ENCODE data around the gene AHNAK. TPM values are rescaled to one million over a fixed set of nuclear protein-coding genes. Genes with fewer than 3 reads are reported as not detected.

AHNAK gene
- total and polyA plus RNA-seq, 2 donors (not counting 3 experiments of a cell fraction or from before 2014, with no cell fraction given) = 35.2 to 436 TPM

DNA sequence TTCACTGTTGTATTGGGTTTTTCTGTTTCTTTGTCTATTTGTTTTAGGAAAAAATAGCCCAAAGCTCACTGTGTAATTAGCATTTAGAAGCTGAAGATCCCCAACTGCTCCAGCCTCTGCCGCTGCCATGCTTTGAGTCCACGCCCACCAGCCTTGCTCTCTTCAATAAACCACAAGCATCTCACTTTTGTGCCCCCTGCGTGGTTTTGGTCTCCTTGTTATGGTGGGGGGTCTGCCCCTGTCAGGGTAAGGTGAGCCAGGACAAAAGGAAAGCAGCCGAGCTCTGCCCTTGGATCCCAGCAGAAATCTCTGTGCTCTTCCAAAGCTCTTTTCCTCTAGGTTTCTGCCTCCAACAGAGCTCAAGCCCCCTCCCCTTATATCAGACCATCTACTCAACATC is 123.6 kb downstream of the AHNAK start:
- intact Hi-C loops (cut with micrococcal nuclease) = no loop called here
- no peak for DNase-seq (ENCODE audit: low read depth, low spot score)
- Histone ChIP-seq H4K20me1 (replicated peaks; ENCODE audit: control insufficient read depth, extremely low read depth, insufficient read depth, low read length) (no peaks in the 10 kb centered on the region), H3K4me1 (ENCODE audit: control insufficient read depth, extremely low read depth, insufficient read depth, low read length) (no peaks in the 10 kb centered on the region), H3K36me3 (ENCODE audit: control insufficient read depth in 2 of 2, extremely low read depth in 1 of 2, insufficient read depth in 2 of 2, low read length in 2 of 2) (no peaks in the 10 kb centered on the region), H2AFZ (ENCODE audit: low read depth, low read length) (no peak overlapping the region), H3K4me3 (replicated peaks in 1 of 3; ENCODE audit: insufficient read depth in 1 of 3, low read depth in 1 of 3, low read length in 3 of 3) (no peak overlapping the region), H3K27ac (ENCODE audit: insufficient read depth, low read depth, low read length) (no peak overlapping the region), H3K4me2 (ENCODE audit: insufficient read depth, low read length) (no peak overlapping the region), H3K9ac (replicated peaks; ENCODE audit: extremely low read depth, insufficient read depth, low read length) (no peak overlapping the region), H3K27me3 (ENCODE audit: control insufficient read depth in 2 of 2, insufficient read depth in 2 of 2, low read length in 2 of 2) (peaks cover 3 to 6% of the 10 kb centered on the region in 2 experiments), H3K79me2 (ENCODE audit: control insufficient read depth, insufficient read depth, low read length) (no peaks in the 10 kb centered on the region), H3K9me3 (replicated peaks; ENCODE audit: control insufficient read depth, insufficient read depth, low read length) (no peaks in the 10 kb centered on the region), H3K9me1 (replicated peaks; ENCODE audit: control insufficient read depth, extremely low read depth, insufficient read depth, low read length) (no peaks in the 10 kb centered on the region)
- no TSS peak for BruUV-seq (replicated peaks)
- dilution Hi-C loops (cut with MboI; ENCODE audit: extremely low pct_ligation_motif_present, low sequenced_read_pairs) = no loop called here
- ChIA-PET POLR2A (no interaction called here), CTCF (interaction anchor here (0.7 to 5.5 kb wide), 12 partner anchors 8 to 365 kb away, joined by 3 to 377 read pairs (median 5); no protein-coding TSS in a partner anchor)
- TF ChIP-seq, protein P1, sequence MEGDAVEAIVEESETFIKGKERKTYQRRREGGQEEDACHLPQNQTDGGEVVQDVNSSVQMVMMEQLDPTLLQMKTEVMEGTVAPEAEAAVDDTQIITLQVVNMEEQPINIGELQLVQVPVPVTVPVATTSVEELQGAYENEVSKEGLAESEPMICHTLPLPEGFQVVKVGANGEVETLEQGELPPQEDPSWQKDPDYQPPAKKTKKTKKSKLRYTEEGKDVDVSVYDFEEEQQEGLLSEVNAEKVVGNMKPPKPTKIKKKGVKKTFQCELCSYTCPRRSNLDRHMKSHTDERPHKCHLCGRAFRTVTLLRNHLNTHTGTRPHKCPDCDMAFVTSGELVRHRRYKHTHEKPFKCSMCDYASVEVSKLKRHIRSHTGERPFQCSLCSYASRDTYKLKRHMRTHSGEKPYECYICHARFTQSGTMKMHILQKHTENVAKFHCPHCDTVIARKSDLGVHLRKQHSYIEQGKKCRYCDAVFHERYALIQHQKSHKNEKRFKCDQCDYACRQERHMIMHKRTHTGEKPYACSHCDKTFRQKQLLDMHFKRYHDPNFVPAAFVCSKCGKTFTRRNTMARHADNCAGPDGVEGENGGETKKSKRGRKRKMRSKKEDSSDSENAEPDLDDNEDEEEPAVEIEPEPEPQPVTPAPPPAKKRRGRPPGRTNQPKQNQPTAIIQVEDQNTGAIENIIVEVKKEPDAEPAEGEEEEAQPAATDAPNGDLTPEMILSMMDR (IDR thresholded peaks at IDR 0.05; ENCODE audit: extremely low read depth in 1 of 2, insufficient read depth in 1 of 2, low read depth in 1 of 2, low read length in 2 of 2) = no peak
- no peak for TF ChIP-seq POLR2A (IDR thresholded peaks at IDR 0.05; ENCODE audit: low read depth, low read length)
- no peak for TF ChIP-seq JUN (IDR thresholded peaks at IDR 0.05; ENCODE audit: borderline replicate concordance, insufficient read depth, insufficient read length, low read depth)
- TF ChIP-seq FOS (IDR thresholded peaks at IDR 0.05; ENCODE audit: borderline replicate concordance, insufficient read depth, low read length) = no peak
- FAIRE-seq = no peak

DNA sequence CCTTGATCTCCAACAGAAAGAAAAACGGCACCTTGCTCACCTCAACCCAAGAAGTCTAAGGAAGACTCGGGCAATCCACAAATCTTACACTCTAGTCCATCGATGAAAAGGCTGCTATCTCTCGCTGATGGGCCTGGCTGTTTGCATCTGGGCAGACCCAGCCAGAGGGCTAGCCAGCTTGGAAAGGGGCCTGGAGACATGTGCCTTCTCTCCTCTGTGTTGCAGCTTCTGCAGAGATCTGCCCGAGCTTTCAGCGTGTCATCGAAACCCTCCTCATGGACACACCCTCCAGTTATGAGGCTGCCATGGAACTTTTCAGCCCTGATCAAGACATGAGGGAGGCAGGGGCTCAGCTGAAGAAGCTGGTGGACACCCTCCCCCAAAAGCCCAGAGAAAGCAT is 124.6 kb downstream of the AHNAK start:
- Histone ChIP-seq H4K20me1 (replicated peaks; ENCODE audit: control insufficient read depth, extremely low read depth, insufficient read depth, low read length) (no peaks in the 10 kb centered on the region), H3K4me3 (replicated peaks in 1 of 3; ENCODE audit: insufficient read depth in 1 of 3, low read depth in 1 of 3, low read length in 3 of 3) (no peak overlapping the region), H3K27ac (ENCODE audit: insufficient read depth, low read depth, low read length) (no peak overlapping the region), H3K9me3 (replicated peaks; ENCODE audit: control insufficient read depth, insufficient read depth, low read length) (no peaks in the 10 kb centered on the region), H3K4me1 (ENCODE audit: control insufficient read depth, extremely low read depth, insufficient read depth, low read length) (no peaks in the 10 kb centered on the region), H2AFZ (ENCODE audit: low read depth, low read length) (no peak overlapping the region), H3K9ac (replicated peaks; ENCODE audit: extremely low read depth, insufficient read depth, low read length) (no peak overlapping the region), H3K4me2 (ENCODE audit: insufficient read depth, low read length) (no peak overlapping the region), H3K9me1 (replicated peaks; ENCODE audit: control insufficient read depth, extremely low read depth, insufficient read depth, low read length) (no peaks in the 10 kb centered on the region), H3K79me2 (ENCODE audit: control insufficient read depth, insufficient read depth, low read length) (no peaks in the 10 kb centered on the region), H3K27me3 (ENCODE audit: control insufficient read depth in 2 of 2, insufficient read depth in 2 of 2, low read length in 2 of 2) (peaks cover 3 to 6% of the 10 kb centered on the region in 2 experiments), H3K36me3 (ENCODE audit: control insufficient read depth in 2 of 2, extremely low read depth in 1 of 2, insufficient read depth in 2 of 2, low read length in 2 of 2) (no peaks in the 10 kb centered on the region)
- POLR2A ChIA-PET = no interaction called here
- CTCF ChIA-PET = interaction anchor here (1.2 to 5.5 kb wide), 7 partner anchors 9 to 272 kb away, joined by 3 to 377 read pairs (median 5); no protein-coding TSS in a partner anchor
- intact Hi-C loops (cut with micrococcal nuclease) = no loop called here
- TF ChIP-seq GATA2 (IDR thresholded peaks at IDR 0.05; ENCODE audit: insufficient read depth, insufficient read length, low read depth, low read length) (no peak), JUN (IDR thresholded peaks at IDR 0.05; ENCODE audit: borderline replicate concordance, insufficient read depth, insufficient read length, low read depth) (no peak), POLR2AphosphoS5 (IDR thresholded peaks at IDR 0.05; ENCODE audit: insufficient read depth, low read depth, low read length) (no peak), POLR2A (IDR thresholded peaks at IDR 0.05; ENCODE audit: low read depth, low read length) (no peak), MYC (IDR thresholded peaks at IDR 0.05; ENCODE audit: low read depth, low read length) (no peak), FOS (IDR thresholded peaks at IDR 0.05; ENCODE audit: borderline replicate concordance, insufficient read depth, low read length) (no peak), EZH2 (IDR thresholded peaks at IDR 0.05; ENCODE audit: borderline replicate concordance, low read depth, low read length, severe bottlenecking) (no peak), MAX (IDR thresholded peaks at IDR 0.05; ENCODE audit: insufficient read depth, insufficient read length) (no peak)
- TF ChIP-seq, protein P1 (IDR thresholded peaks at IDR 0.05; ENCODE audit: extremely low read depth in 1 of 2, insufficient read depth in 1 of 2, low read depth in 1 of 2, low read length in 2 of 2) = no peak
- FAIRE-seq (no peak), DNase-seq (ENCODE audit: low read depth, low spot score) (no peak)
- no TSS peak for BruUV-seq (replicated peaks)
- dilution Hi-C loops (cut with MboI; ENCODE audit: extremely low pct_ligation_motif_present, low sequenced_read_pairs) = no loop called here
